CD4-positive, alpha-beta memory T cell (primary cell): ENCODE results near the gene AFF4. TPM values are rescaled to one million over a fixed set of nuclear protein-coding genes. Genes with fewer than 3 reads are reported as not detected.
A peak's percentile ranks its signal among the peaks of the same experiment; 100 is the strongest.

Source experiments
- CTCF ChIA-PET: fragments of 350-600 bp; sonication (Branson Sonifier 250); formaldehyde crosslinking; loops from one replicate; lab custom pipeline; 2021; ENCODE audit warnings: inconsistent platforms; ENCODE audit not compliant: partially characterized antibody; lab: Charles Lee
- POLR2A ChIA-PET: fragments of 350-600 bp; sonication (Branson Sonifier 250); formaldehyde crosslinking; loops from one replicate; lab custom pipeline; 2021; ENCODE audit not compliant: partially characterized antibody; lab: Charles Lee
- DNase-seq, 5 donors: peaks; one replicate each; pipeline versions ENCODE4 v3.0.0 to v3.0.0-alpha.2; 2020 to 2022; ENCODE audit warnings: mixed read lengths in 1 of 5
- H3K27ac ChIP-seq: one replicate; pipeline ENCODE4 v1.7.0; 2013; ENCODE audit warnings: low read depth, low read length
- H3K27me3 ChIP-seq: 2 replicates; pipeline ENCODE4 v1.7.0; 2013; ENCODE audit warnings: mild to moderate bottlenecking, low read length, moderate library complexity; ENCODE audit not compliant: insufficient read depth
- H3K36me3 ChIP-seq: 2 replicates; pipeline ENCODE4 v1.7.0; 2013; ENCODE audit warnings: mild to moderate bottlenecking, low read length, moderate library complexity; ENCODE audit not compliant: insufficient read depth
- H3K4me1 ChIP-seq: 2 replicates; pipeline ENCODE4 v1.7.0; 2013; ENCODE audit warnings: mild to moderate bottlenecking, low read length, moderate library complexity; ENCODE audit not compliant: insufficient read depth
- H3K4me3 ChIP-seq, 2 donors: one replicate each; pipeline ENCODE4 v1.7.0; 2013; ENCODE audit warnings: low read length in 2 of 2, mild to moderate bottlenecking in 1 of 2
- H3K9me3 ChIP-seq, 2 donors: one replicate each; pipeline ENCODE4 v1.7.0; 2013; ENCODE audit warnings: low read length in 2 of 2, control low read depth in 1 of 2; ENCODE audit not compliant: control insufficient read depth in 1 of 2
- H3K27ac Mint-ChIP-seq, 7 donors: one replicate each; pipeline ENCODE4 v1.8.0; 2020 to 2021; ENCODE audit warnings: mixed read lengths in 7 of 7, mild to moderate bottlenecking in 6 of 7, inconsistent platforms in 3 of 7, moderate library complexity in 3 of 7
- H3K27me3 Mint-ChIP-seq, 2 donors: one replicate each; pipeline ENCODE4 v1.8.0; 2020 to 2021; ENCODE audit warnings: mixed read lengths in 2 of 2
- H3K36me3 Mint-ChIP-seq, 2 donors: one replicate each; pipeline ENCODE4 v1.8.0; 2020 to 2021; ENCODE audit warnings: mixed read lengths in 2 of 2, inconsistent platforms in 1 of 2, mild to moderate bottlenecking in 1 of 2
- H3K4me1 Mint-ChIP-seq, 4 donors: one replicate each; pipeline ENCODE4 v1.8.0; 2020 to 2021; ENCODE audit warnings: mixed read lengths in 4 of 4, mild to moderate bottlenecking in 1 of 4
- H3K4me3 Mint-ChIP-seq, 8 donors: one replicate each; pipeline ENCODE4 v1.8.0; 2020 to 2021; ENCODE audit warnings: mixed read lengths in 8 of 8, mild to moderate bottlenecking in 7 of 8, moderate library complexity in 6 of 8, inconsistent platforms in 3 of 8
- H3K9me3 Mint-ChIP-seq, 8 donors: one replicate each; pipeline ENCODE4 v1.8.0; 2020 to 2021; ENCODE audit warnings: mixed read lengths in 8 of 8, mild to moderate bottlenecking in 5 of 8, inconsistent platforms in 3 of 8, moderate library complexity in 1 of 8
- intact Hi-C: fragments of 100-400 bp; cut with micrococcal nuclease; formaldehyde crosslinking; loops from one replicate; pipeline ENCODE4 v1.15.1; 2023
- polyA plus RNA-seq, 2 donors: library from polyadenylated mRNA; unstranded; fragments of 300-500 nt; fragmentation: Illumina TruSeq; gene quantifications; one replicate each; pipeline ENCODE4 v1.2.3, GENCODE V29; 2021
- total RNA-seq, 2 experiments: library from RNA; stranded (reverse); gene quantifications; one replicate each; pipeline ENCODE4 v1.2.3, GENCODE V29; 2021

Gene AFF4
- total and polyA plus RNA-seq, 4 experiments from 2014 or later, result 14.1 to 61.6 (median 42.2) TPM

GRCh38 chr5:132941331-132941730 is 22.1 kb downstream of the AFF4 start:
- POLR2A ChIA-PET, result no interaction called here
- Histone ChIP-seq H3K27ac (no peak overlapping the region), H3K4me1 (peaks cover 14% of the 10 kb centered on the region), H3K36me3 (no peaks in the 10 kb centered on the region), H3K4me3 (no peak overlapping the region), H3K9me3 (no peaks in the 10 kb centered on the region), H3K27me3 (no peaks in the 10 kb centered on the region)
- Mint-ChIP-seq H3K36me3 (peaks cover 13 to 21% of the 10 kb centered on the region in 2 donors), H3K4me1 (peaks cover 22 to 64% (median 34%) of the 10 kb centered on the region in 4 donors), H3K27me3 (no peaks in the 10 kb centered on the region), H3K27ac (peak overlapping the region in 1 of 7 donors; percentile 18), H3K4me3 (peak overlapping the region in 1 of 8 donors; percentile 17), H3K9me3 (no peaks in the 10 kb centered on the region)
- CTCF ChIA-PET, result no interaction called here
- DNase-seq, result no peak
- intact Hi-C loops, result no loop called here

- H3K4me3 ChIP-seq, result no peak overlapping the region
- H3K4me1 Mint-ChIP-seq, result peaks cover 14 to 32% (median 19%) of the 10 kb centered on the region in 4 donors
- H3K4me1 ChIP-seq, result no peaks in the 10 kb centered on the region
- H3K27ac ChIP-seq, result no peak overlapping the region
- no peaks in the 10 kb centered on the region for H3K9me3 Mint-ChIP-seq
- H3K36me3 Mint-ChIP-seq, result peaks cover 71 to 72% of the 10 kb centered on the region in 2 donors
- POLR2A ChIA-PET, result no interaction called here
- peaks cover 36% of the 10 kb centered on the region for H3K36me3 ChIP-seq
- intact Hi-C loops, result no loop called here
- peak overlapping the region in 1 of 7 donors; percentile 65 for H3K27ac Mint-ChIP-seq
- no peak overlapping the region for H3K4me3 Mint-ChIP-seq
- no peak for DNase-seq
- H3K9me3 ChIP-seq, result no peaks in the 10 kb centered on the region
- no peaks in the 10 kb centered on the region for H3K27me3 Mint-ChIP-seq
- CTCF ChIA-PET, result no interaction called here
- no peaks in the 10 kb centered on the region for H3K27me3 ChIP-seq
Observed at GRCh38 chr5:132928062-132928407, 35.4 kb downstream of the AFF4 start.

- Histone ChIP-seq H3K4me1 (no peaks in the 10 kb centered on the region), H3K27me3 (no peaks in the 10 kb centered on the region), H3K27ac (no peak overlapping the region), H3K36me3 (peaks cover 36% of the 10 kb centered on the region), H3K4me3 (no peak overlapping the region), H3K9me3 (no peaks in the 10 kb centered on the region)
- Mint-ChIP-seq H3K27ac (peak overlapping the region in 3 of 7 donors; percentile 30 to 65 (median 43)), H3K9me3 (no peaks in the 10 kb centered on the region), H3K4me3 (no peak overlapping the region), H3K27me3 (no peaks in the 10 kb centered on the region), H3K4me1 (peaks cover 14 to 29% (median 19%) of the 10 kb centered on the region in 4 donors), H3K36me3 (peaks cover 66 to 67% of the 10 kb centered on the region in 2 donors)
- no peak for DNase-seq
- intact Hi-C loops, result no loop called here
- POLR2A ChIA-PET, result no interaction called here
- CTCF ChIA-PET, result no interaction called here
Observed at GRCh38 chr5:132927355-132928061, 35.9 kb downstream of the AFF4 start.

DNA sequence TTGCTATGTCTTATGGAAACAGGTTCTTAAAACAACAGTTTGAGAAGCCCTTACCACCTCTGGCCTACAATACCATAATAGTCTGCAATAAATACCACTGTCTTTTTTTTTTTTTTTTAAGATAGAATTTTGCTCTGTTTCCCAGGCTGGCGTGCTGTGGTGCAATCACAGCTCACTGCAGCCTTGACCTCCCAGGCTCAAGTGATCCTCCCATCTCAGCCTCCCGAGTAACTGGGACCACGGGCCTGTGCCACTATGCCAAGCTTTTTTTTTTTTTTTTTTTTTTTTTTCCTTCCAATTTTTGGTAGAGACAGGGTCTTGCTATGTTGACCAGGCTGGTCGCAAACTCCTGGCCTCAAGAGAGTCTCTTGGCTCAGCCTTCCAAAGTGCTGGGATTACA is 37.0 kb downstream of the AFF4 start:
- Mint-ChIP-seq H3K27ac (no peak overlapping the region), H3K27me3 (no peaks in the 10 kb centered on the region), H3K4me1 (peaks cover 16 to 32% (median 19%) of the 10 kb centered on the region in 4 donors), H3K4me3 (peak overlapping the region in 1 of 8 donors; percentile 21), H3K9me3 (no peaks in the 10 kb centered on the region), H3K36me3 (peaks cover 67% of the 10 kb centered on the region in 2 donors)
- Histone ChIP-seq H3K27ac (no peak overlapping the region), H3K36me3 (peaks cover 34% of the 10 kb centered on the region), H3K4me1 (no peaks in the 10 kb centered on the region), H3K27me3 (no peaks in the 10 kb centered on the region), H3K9me3 (no peaks in the 10 kb centered on the region), H3K4me3 (no peak overlapping the region)
- DNase-seq, result no peak
- POLR2A ChIA-PET, result no interaction called here
- CTCF ChIA-PET, result no interaction called here
- intact Hi-C loops, result no loop called here

GRCh38 chr5:132916086-132916485 is 47.3 kb downstream of the AFF4 start:
- Mint-ChIP-seq H3K4me1 (peaks cover 0 to 17% (median 8%) of the 10 kb centered on the region in 4 donors), H3K9me3 (no peaks in the 10 kb centered on the region), H3K36me3 (peaks cover 22 to 40% of the 10 kb centered on the region in 2 donors), H3K27me3 (no peaks in the 10 kb centered on the region), H3K27ac (peak overlapping the region in 1 of 7 donors; percentile 8), H3K4me3 (no peak overlapping the region)
- Histone ChIP-seq H3K27ac (no peak overlapping the region), H3K9me3 (no peaks in the 10 kb centered on the region), H3K36me3 (peaks cover 19% of the 10 kb centered on the region), H3K27me3 (no peaks in the 10 kb centered on the region), H3K4me3 (no peak overlapping the region), H3K4me1 (no peaks in the 10 kb centered on the region)
- ChIA-PET CTCF (no interaction called here), POLR2A (no interaction called here)
- no peak for DNase-seq
- intact Hi-C loops, result no loop called here

DNA sequence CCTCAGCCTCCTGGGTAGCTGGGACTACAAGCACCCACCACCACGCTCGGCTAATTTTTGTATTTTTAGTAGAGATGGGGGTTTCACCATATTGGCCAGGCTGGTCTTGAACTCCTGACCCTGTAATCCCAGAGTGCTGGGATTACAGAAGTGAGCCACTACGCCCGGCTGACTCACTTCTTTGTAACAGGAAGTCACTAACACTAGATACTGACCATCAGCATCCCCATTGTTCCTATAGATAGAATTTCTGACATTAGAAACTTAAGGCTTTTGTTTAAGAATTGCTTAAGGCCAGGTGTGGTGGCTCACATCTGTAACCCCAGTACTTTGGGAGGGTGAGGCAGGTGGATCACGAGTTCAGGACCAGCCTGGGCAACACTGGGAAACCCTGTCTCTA is 47.8 kb downstream of the AFF4 start:
- Histone ChIP-seq H3K27me3 (no peaks in the 10 kb centered on the region), H3K27ac (no peak overlapping the region), H3K4me3 (no peak overlapping the region), H3K36me3 (peaks cover 19% of the 10 kb centered on the region), H3K9me3 (no peaks in the 10 kb centered on the region), H3K4me1 (no peaks in the 10 kb centered on the region)
- intact Hi-C loops, result no loop called here
- DNase-seq, result no peak
- no peaks in the 10 kb centered on the region for H3K9me3 Mint-ChIP-seq
- CTCF ChIA-PET, result no interaction called here
- peaks cover 0 to 20% (median 8%) of the 10 kb centered on the region in 4 donors for H3K4me1 Mint-ChIP-seq
- H3K4me3 Mint-ChIP-seq, result no peak overlapping the region
- H3K27me3 Mint-ChIP-seq, result no peaks in the 10 kb centered on the region
- H3K27ac Mint-ChIP-seq, result peak overlapping the region in 1 of 7 donors; percentile 8
- H3K36me3 Mint-ChIP-seq, result peaks cover 22 to 40% of the 10 kb centered on the region in 2 donors
- POLR2A ChIA-PET, result no interaction called here

GRCh38 chr5:132909702-132910101 is 53.7 kb downstream of the AFF4 start:
- Mint-ChIP-seq H3K9me3 (no peaks in the 10 kb centered on the region), H3K27me3 (no peaks in the 10 kb centered on the region), H3K4me3 (no peak overlapping the region), H3K36me3 (peaks cover 21 to 44% of the 10 kb centered on the region in 2 donors), H3K27ac (peak overlapping the region in 1 of 7 donors; percentile 39), H3K4me1 (peaks cover 16 to 24% (median 19%) of the 10 kb centered on the region in 4 donors)
- intact Hi-C loops, result no loop called here
- Histone ChIP-seq H3K4me1 (no peaks in the 10 kb centered on the region), H3K27me3 (no peaks in the 10 kb centered on the region), H3K36me3 (peaks cover 19% of the 10 kb centered on the region), H3K27ac (no peak overlapping the region), H3K4me3 (no peak overlapping the region), H3K9me3 (no peaks in the 10 kb centered on the region)
- POLR2A ChIA-PET, result no interaction called here
- no peak for DNase-seq
- CTCF ChIA-PET, result no interaction called here
